Measurements from ENCODE around the gene ASXL1.

DNA sequence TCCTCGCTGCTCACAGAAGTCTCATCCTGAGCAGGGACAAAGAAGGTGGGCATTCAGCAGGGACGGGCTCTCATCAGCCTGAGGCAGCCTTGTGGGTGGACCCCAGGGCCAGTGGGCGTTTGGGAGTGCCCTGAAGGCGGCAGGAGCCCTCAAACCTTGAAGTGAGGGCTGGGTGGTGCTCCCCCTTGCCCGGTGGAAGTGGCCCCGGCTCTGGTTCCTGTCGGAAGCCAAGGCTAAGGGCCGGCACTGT, 116.5 kb downstream of the ASXL1 start:
- no peak for TF ChIP-seq CTCF (IDR thresholded peaks at IDR 0.05)
- TF ChIP-seq POLR2A (IDR thresholded peaks at IDR 0.05): no peak
